Ascending aorta (tissue), 2 donors: ENCODE results near the gene NDST3. TPM values are rescaled to one million over a fixed set of nuclear protein-coding genes. Genes with fewer than 3 reads are reported as not detected.

Experiments used
- DNase-seq, 2 donors: peaks; one replicate each; pipeline ENCODE4 v3.0.0-alpha.2; 2019; ENCODE audit warnings: low spot score in 2 of 2
- H3K27ac ChIP-seq, 2 donors: fragments of 200-600 bp; sonication (generic); one replicate each; pipeline ENCODE4 v1.5.1; 2016 to 2017; ENCODE audit warnings: mild to moderate bottlenecking in 1 of 2
- H3K27me3 ChIP-seq: fragments of 200-600 bp; sonication (generic); one replicate; pipeline ENCODE4 v1.5.1; 2017
- H3K36me3 ChIP-seq, 2 donors: fragments of 200-600 bp; sonication (generic); one replicate each; pipeline ENCODE4 v1.5.1; 2016
- H3K4me1 ChIP-seq, 2 donors: fragments of 200-600 bp; sonication (generic); one replicate each; pipeline ENCODE4 v1.5.1; 2016 to 2017; ENCODE audit warnings: mild to moderate bottlenecking in 1 of 2
- H3K4me3 ChIP-seq, 2 donors: fragments of 200-600 bp; sonication (generic); one replicate each; pipeline ENCODE4 v1.5.1; 2016 to 2017; ENCODE audit warnings: mild to moderate bottlenecking in 1 of 2
- H3K9me3 ChIP-seq, 2 donors: fragments of 200-600 bp; sonication (generic); one replicate each; pipeline ENCODE4 v1.5.1; 2016
- CTCF ChIP-seq, 3 experiments: fragments of 200-600 bp in 2 of 3; fragments of 450-650 bp in 1 of 3; sonication (generic) in 2 of 3; IDR thresholded peaks; one replicate each; pipeline ENCODE4 v1.5.1; 2016 to 2019; ENCODE audit warnings: antibody characterized with exemption in 3 of 3, mild to moderate bottlenecking in 1 of 3, moderate library complexity in 1 of 3
- intact Hi-C: fragments of 100-400 bp; cut with DNase I; formaldehyde crosslinking; loops from one replicate; pipeline ENCODE4 v1.15.1; 2023
- total RNA-seq: library from RNA; depleted of rRNA; stranded (reverse); fragments of >200 nt; gene quantifications from one replicate; pipeline ENCODE4 v1.1.0, GENCODE V29; 2016

The NDST3 gene
- total RNA-seq, 1 donor from 2014 or later: not detected

GRCh38 chr4:118005883-118006282 lies 28.4 kb upstream of the NDST3 start:
- intact Hi-C loops: no loop called here
- no peaks in the 10 kb centered on the region for H3K27me3 ChIP-seq
- H3K4me1 ChIP-seq: no peaks in the 10 kb centered on the region
- no peaks in the 10 kb centered on the region for H3K9me3 ChIP-seq
- TF ChIP-seq CTCF (IDR thresholded peaks at IDR 0.05): no peak
- DNase-seq: no peak
- no peak overlapping the region for H3K27ac ChIP-seq
- no peak overlapping the region for H3K4me3 ChIP-seq
- H3K36me3 ChIP-seq: no peaks in the 10 kb centered on the region

- DNase-seq: no peak
- Histone ChIP-seq H3K4me1 (no peaks in the 10 kb centered on the region), H3K27ac (no peak overlapping the region), H3K9me3 (no peaks in the 10 kb centered on the region), H3K4me3 (no peak overlapping the region), H3K27me3 (no peaks in the 10 kb centered on the region), H3K36me3 (no peaks in the 10 kb centered on the region)
- intact Hi-C loops: no loop called here
- TF ChIP-seq CTCF (IDR thresholded peaks at IDR 0.05): no peak
Observed at GRCh38 chr4:118012142-118012541, 22.1 kb upstream of the NDST3 start.

GRCh38 chr4:118014831-118015230 lies 19.5 kb upstream of the NDST3 start:
- no peak for TF ChIP-seq CTCF (IDR thresholded peaks at IDR 0.05)
- H3K27ac ChIP-seq: no peak overlapping the region
- no peaks in the 10 kb centered on the region for H3K27me3 ChIP-seq
- no peaks in the 10 kb centered on the region for H3K9me3 ChIP-seq
- no peaks in the 10 kb centered on the region for H3K36me3 ChIP-seq
- intact Hi-C loops: no loop called here
- H3K4me3 ChIP-seq: no peak overlapping the region
- no peak for DNase-seq
- no peaks in the 10 kb centered on the region for H3K4me1 ChIP-seq

GRCh38 chr4:118018381-118019145 lies 15.7 kb upstream of the NDST3 start:
- no peak for TF ChIP-seq CTCF (IDR thresholded peaks at IDR 0.05)
- no peaks in the 10 kb centered on the region for H3K9me3 ChIP-seq
- H3K4me3 ChIP-seq: no peak overlapping the region
- no peaks in the 10 kb centered on the region for H3K36me3 ChIP-seq
- no peaks in the 10 kb centered on the region for H3K27me3 ChIP-seq
- intact Hi-C loops: no loop called here
- no peak overlapping the region for H3K27ac ChIP-seq
- no peaks in the 10 kb centered on the region for H3K4me1 ChIP-seq
- no peak for DNase-seq

GRCh38 chr4:118026806-118027205 lies 7.5 kb upstream of the NDST3 start:
- H3K4me3 ChIP-seq: no peak overlapping the region
- no peak for TF ChIP-seq CTCF (IDR thresholded peaks at IDR 0.05)
- intact Hi-C loops: no loop called here

More at GRCh38 chr4:118026806-118027205, 7.5 kb upstream of the NDST3 start:
- H3K9me3 ChIP-seq: no peaks in the 10 kb centered on the region
- no peaks in the 10 kb centered on the region for H3K27me3 ChIP-seq
- H3K36me3 ChIP-seq: no peaks in the 10 kb centered on the region
- DNase-seq: no peak
- H3K27ac ChIP-seq: no peak overlapping the region
- H3K4me1 ChIP-seq: no peaks in the 10 kb centered on the region
